Measurements from ENCODE around the gene NEURL1.

GRCh38 chr10:103459615-103460014 is 33.9 kb upstream of the NEURL1 start:
- TF ChIP-seq CTCF (conservative IDR thresholded peaks at IDR 0.05) (no peak), EZH2 (IDR thresholded peaks at IDR 0.05; ENCODE audit: low read depth) (no peak)
